ENCODE results near the gene KNDC1.

DNA sequence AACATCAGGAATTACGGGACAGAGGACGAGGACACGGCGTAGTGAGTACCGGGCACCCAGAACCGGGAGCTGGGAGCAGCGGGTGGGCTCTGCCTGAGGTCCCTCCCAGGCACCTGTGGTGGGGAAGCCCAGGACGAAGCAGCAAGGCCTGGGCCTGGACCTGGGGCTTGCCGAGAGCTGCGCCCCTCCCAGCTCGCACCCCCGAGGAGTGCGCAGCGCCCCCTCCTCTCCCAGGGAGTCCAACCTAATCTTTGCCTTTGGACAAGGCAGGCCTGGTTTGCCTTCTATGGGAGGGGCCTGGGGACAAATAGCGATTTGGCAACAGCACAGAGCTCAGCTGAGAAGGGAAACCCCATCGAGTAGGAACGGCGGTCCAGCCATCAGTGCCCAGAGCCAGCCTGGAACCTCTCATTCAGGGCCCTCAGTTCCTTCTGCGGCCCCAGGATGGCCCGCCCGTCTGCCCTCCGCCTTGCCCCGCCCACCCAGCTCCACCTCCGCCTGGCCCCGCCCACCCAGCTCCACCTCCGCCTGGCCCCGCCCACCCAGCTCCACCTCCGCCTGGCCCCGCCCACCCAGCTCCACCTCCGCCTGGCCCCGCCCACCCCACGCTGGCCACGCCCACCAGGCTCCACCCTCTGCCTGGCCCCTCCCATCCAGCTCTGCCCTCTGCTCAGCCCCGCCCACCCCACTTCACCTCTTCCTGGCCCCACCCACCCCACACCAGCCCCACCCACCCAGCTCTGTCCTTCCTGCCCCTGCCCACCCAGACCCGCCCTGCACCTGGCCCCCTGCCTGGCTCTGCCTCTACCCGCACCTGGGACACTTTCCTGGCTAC, 32.5 kb upstream of the KNDC1 start:
- TF ChIP-seq, protein P1, sequence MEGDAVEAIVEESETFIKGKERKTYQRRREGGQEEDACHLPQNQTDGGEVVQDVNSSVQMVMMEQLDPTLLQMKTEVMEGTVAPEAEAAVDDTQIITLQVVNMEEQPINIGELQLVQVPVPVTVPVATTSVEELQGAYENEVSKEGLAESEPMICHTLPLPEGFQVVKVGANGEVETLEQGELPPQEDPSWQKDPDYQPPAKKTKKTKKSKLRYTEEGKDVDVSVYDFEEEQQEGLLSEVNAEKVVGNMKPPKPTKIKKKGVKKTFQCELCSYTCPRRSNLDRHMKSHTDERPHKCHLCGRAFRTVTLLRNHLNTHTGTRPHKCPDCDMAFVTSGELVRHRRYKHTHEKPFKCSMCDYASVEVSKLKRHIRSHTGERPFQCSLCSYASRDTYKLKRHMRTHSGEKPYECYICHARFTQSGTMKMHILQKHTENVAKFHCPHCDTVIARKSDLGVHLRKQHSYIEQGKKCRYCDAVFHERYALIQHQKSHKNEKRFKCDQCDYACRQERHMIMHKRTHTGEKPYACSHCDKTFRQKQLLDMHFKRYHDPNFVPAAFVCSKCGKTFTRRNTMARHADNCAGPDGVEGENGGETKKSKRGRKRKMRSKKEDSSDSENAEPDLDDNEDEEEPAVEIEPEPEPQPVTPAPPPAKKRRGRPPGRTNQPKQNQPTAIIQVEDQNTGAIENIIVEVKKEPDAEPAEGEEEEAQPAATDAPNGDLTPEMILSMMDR (IDR thresholded peaks at IDR 0.05; ENCODE audit: low read depth, low read length), result no peak
- TF ChIP-seq POLR2A (IDR thresholded peaks at IDR 0.05; ENCODE audit: extremely low read depth, insufficient read length) (no peak), MYC (IDR thresholded peaks at IDR 0.05; ENCODE audit: low read depth, low read length) (no peak)
- TF ChIP-seq, protein P2, sequence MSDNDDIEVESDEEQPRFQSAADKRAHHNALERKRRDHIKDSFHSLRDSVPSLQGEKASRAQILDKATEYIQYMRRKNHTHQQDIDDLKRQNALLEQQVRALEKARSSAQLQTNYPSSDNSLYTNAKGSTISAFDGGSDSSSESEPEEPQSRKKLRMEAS (IDR thresholded peaks at IDR 0.05; ENCODE audit: low read depth, low read length), result no peak

All from NB4 (cell line).